Measurements from ENCODE around the gene RGS17.

RGS17 gene

DNA sequence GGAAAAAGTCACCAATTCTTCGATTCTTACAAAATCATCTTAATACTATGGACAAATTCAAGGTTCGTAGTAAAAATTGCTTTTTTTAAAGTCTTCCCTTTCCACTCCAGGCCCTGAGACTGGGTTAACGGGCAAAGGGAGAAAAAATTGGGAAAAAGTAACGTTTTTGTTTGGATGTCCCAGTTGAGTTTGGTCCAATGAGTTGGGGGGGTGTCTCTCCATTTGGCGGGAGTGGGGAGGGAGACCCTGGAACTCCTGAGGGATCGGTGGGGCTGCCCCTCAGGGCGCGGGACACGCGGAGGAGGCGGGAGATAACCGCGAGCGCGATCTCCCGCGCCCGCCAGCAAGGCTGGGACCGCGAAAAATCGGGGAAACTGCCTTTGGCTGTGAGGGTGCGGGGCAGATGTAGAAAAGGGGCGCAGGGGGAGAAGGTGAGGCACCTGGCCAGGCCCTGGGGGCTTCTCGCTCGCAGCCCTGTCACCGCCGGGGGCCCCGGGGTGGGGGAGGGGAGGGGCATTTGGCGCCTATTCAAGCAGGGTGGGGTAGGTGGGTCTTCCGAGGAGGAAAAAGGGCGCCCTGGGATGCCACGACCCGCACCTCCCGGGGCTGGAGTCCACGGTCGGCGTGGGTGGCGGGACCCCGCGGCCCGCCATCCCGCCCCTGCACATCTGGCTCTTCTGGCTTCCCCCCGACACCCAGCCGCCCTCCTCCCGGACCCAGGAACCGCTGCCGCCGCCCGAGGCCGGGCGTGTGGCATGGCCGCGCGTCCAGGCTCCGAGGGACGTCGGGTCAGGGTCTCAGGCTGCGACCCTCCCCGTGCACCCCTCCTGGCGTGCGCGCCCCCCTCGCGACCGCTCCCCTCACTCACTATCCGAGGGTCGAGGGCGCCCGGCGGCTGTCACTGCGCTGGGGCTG lies 148.8 kb downstream of the RGS17 start (continued):
- TF ChIP-seq ZNF354C (tag by site-specific recombination; IDR thresholded peaks at IDR 0.05; ENCODE audit: borderline replicate concordance, low read depth): no peak
- no peak for TF ChIP-seq ZNF792 (tag by site-specific recombination; IDR thresholded peaks at IDR 0.05)
- no peak for TF ChIP-seq ZNF239 (tag by site-specific recombination; IDR thresholded peaks at IDR 0.05)
- peak; percentile 76 for TF ChIP-seq KLF8 (tag by site-specific recombination; IDR thresholded peaks at IDR 0.05)
- no peak; the same call in 1 of the 2 replicates for TF ChIP-seq ZNF2 (tag by site-specific recombination; IDR thresholded peaks at IDR 0.05)

DNA sequence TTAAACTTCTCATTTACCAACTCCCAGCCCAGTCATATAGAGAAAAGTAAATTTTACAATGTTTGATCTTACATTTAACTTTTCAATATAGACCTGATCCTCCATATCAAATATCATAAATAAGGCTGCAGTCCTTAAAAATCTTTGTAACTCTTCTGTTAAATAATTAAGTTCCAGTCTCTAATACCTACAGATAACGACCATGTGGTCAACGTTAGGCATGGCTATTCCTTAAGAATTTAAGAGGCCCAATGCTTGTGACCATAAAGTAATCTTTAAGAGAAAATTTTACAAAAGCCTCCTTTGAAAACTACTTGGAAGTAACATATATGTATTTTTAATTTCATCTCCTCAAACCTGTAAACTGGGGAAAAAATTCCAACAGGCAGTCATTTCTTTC lies 149.9 kb downstream of the RGS17 start:
- H3K9me3 ChIP-seq (ENCODE audit: control insufficient read depth, insufficient read depth, low read depth, low read length): no peaks in the 10 kb centered on the region
- ChIA-PET POLR2A (interaction anchor here (0.7 kb wide), 1 partner anchor 338 kb away, joined by 6 read pairs; no protein-coding TSS in a partner anchor), CTCF (interaction anchor here (0.6 kb wide), 1 partner anchor 161 kb away, joined by 6 read pairs; no protein-coding TSS in a partner anchor)
- peaks cover 10 to 60% of the 10 kb centered on the region in 2 experiments for H3K36me3 ChIP-seq (ENCODE audit: control insufficient read depth in 2 of 2, insufficient read depth in 1 of 2, low read length in 2 of 2)
- peak overlapping the region; percentile 100 for H3K4me3 ChIP-seq (ENCODE audit: low read depth, low read length)
- H3K27ac ChIP-seq (ENCODE audit: extremely low read depth, low read depth, low read length): no peak overlapping the region
- H3K4me1 ChIP-seq (ENCODE audit: control insufficient read depth, insufficient read depth, low read length): peaks cover 4% of the 10 kb centered on the region; the same call in 1 of the 2 replicates
- TF ChIP-seq ZNF221 (tag by site-specific recombination; IDR thresholded peaks at IDR 0.05; ENCODE audit: borderline replicate concordance) (no peak), ZFP41 (tag by site-specific recombination; IDR thresholded peaks at IDR 0.05; ENCODE audit: borderline replicate concordance) (no peak), BCL11A (tag by site-specific recombination; IDR thresholded peaks at IDR 0.05; ENCODE audit: low read depth) (no peak), ZNF121 (tag by site-specific recombination; IDR thresholded peaks at IDR 0.05) (no peak), ZNF214 (tag by site-specific recombination; IDR thresholded peaks at IDR 0.05; ENCODE audit: borderline replicate concordance) (no peak), ZFP3 (tag by site-specific recombination; IDR thresholded peaks at IDR 0.05; ENCODE audit: low read depth) (no peak), ZNF19 (tag by site-specific recombination; IDR thresholded peaks at IDR 0.05; ENCODE audit: low read depth) (no peak), ZNF404 (tag by site-specific recombination; IDR thresholded peaks at IDR 0.05) (no peak), ZNF585B (tag by site-specific recombination; IDR thresholded peaks at IDR 0.05) (no peak), ZNF416 (tag by site-specific recombination; IDR thresholded peaks at IDR 0.05) (no peak), ZNF596 (tag by site-specific recombination; IDR thresholded peaks at IDR 0.05) (no peak)
- TF ChIP-seq, protein P1, sequence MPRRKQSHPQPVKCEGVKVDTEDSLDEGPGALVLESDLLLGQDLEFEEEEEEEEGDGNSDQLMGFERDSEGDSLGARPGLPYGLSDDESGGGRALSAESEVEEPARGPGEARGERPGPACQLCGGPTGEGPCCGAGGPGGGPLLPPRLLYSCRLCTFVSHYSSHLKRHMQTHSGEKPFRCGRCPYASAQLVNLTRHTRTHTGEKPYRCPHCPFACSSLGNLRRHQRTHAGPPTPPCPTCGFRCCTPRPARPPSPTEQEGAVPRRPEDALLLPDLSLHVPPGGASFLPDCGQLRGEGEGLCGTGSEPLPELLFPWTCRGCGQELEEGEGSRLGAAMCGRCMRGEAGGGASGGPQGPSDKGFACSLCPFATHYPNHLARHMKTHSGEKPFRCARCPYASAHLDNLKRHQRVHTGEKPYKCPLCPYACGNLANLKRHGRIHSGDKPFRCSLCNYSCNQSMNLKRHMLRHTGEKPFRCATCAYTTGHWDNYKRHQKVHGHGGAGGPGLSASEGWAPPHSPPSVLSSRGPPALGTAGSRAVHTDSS (tag by site-specific recombination; IDR thresholded peaks at IDR 0.05): no peak
- TF ChIP-seq, protein P2, sequence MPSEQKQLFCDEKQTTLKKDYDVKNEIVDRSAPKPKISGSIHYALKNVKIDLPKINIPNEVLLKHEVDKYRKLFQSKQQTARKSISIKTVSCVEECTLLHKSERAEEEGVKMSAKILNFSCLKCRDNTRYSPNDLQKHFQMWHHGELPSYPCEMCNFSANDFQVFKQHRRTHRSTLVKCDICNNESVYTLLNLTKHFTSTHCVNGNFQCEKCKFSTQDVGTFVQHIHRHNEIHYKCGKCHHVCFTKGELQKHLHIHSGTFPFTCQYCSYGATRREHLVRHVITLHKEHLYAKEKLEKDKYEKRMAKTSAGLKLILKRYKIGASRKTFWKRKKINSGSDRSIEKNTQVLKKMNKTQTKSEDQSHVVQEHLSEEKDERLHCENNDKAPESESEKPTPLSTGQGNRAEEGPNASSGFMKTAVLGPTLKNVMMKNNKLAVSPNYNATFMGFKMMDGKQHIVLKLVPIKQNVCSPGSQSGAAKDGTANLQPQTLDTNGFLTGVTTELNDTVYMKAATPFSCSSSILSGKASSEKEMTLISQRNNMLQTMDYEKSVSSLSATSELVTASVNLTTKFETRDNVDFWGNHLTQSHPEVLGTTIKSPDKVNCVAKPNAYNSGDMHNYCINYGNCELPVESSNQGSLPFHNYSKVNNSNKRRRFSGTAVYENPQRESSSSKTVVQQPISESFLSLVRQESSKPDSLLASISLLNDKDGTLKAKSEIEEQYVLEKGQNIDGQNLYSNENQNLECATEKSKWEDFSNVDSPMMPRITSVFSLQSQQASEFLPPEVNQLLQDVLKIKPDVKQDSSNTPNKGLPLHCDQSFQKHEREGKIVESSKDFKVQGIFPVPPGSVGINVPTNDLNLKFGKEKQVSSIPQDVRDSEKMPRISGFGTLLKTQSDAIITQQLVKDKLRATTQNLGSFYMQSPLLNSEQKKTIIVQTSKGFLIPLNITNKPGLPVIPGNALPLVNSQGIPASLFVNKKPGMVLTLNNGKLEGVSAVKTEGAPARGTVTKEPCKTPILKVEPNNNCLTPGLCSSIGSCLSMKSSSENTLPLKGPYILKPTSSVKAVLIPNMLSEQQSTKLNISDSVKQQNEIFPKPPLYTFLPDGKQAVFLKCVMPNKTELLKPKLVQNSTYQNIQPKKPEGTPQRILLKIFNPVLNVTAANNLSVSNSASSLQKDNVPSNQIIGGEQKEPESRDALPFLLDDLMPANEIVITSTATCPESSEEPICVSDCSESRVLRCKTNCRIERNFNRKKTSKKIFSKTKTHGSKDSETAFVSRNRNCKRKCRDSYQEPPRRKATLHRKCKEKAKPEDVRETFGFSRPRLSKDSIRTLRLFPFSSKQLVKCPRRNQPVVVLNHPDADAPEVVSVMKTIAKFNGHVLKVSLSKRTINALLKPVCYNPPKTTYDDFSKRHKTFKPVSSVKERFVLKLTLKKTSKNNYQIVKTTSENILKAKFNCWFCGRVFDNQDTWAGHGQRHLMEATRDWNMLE (tag by site-specific recombination; conservative IDR thresholded peaks at IDR 0.05; ENCODE audit: low read depth): no peak
- TF ChIP-seq, protein P3, sequence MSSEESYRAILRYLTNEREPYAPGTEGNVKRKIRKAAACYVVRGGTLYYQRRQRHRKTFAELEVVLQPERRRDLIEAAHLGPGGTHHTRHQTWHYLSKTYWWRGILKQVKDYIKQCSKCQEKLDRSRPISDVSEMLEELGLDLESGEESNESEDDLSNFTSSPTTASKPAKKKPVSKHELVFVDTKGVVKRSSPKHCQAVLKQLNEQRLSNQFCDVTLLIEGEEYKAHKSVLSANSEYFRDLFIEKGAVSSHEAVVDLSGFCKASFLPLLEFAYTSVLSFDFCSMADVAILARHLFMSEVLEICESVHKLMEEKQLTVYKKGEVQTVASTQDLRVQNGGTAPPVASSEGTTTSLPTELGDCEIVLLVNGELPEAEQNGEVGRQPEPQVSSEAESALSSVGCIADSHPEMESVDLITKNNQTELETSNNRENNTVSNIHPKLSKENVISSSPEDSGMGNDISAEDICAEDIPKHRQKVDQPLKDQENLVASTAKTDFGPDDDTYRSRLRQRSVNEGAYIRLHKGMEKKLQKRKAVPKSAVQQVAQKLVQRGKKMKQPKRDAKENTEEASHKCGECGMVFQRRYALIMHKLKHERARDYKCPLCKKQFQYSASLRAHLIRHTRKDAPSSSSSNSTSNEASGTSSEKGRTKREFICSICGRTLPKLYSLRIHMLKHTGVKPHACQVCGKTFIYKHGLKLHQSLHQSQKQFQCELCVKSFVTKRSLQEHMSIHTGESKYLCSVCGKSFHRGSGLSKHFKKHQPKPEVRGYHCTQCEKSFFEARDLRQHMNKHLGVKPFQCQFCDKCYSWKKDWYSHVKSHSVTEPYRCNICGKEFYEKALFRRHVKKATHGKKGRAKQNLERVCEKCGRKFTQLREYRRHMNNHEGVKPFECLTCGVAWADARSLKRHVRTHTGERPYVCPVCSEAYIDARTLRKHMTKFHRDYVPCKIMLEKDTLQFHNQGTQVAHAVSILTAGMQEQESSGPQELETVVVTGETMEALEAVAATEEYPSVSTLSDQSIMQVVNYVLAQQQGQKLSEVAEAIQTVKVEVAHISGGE (tag by site-specific recombination; conservative IDR thresholded peaks at IDR 0.05; ENCODE audit: low read depth): no peak
